Epidermal melanocyte (primary cell): Measurements from ENCODE around the gene C10orf88.

Experiments
- DNase-seq: peaks from one replicate; pipeline ENCODE4 v3.0.0; 2011; ENCODE audit warnings: low spot score; ENCODE audit not compliant: insufficient read length

Gene C10orf88

GRCh38 chr10:122953902-122954730 is at the start of gene C10orf88:
TSS of gene C10orf88 (minus strand) at chr10:122954227. CDS start at chr10:122954178, 49 bp downstream.
- peak; percentile 96 for DNase-seq

- DNase-seq, result no peak
Observed at GRCh38 chr10:123001370-123001769, 47.3 kb upstream of the C10orf88 start.

- no peak for DNase-seq
Observed at GRCh38 chr10:123000155-123000554, 46.1 kb upstream of the C10orf88 start.

- no peak for DNase-seq
Observed at GRCh38 chr10:122999347-122999746, 45.3 kb upstream of the C10orf88 start.

- DNase-seq, result no peak
Observed at GRCh38 chr10:122998934-122999333, 44.9 kb upstream of the C10orf88 start.

- DNase-seq, result no peak
Observed at GRCh38 chr10:122998360-122998917, 44.4 kb upstream of the C10orf88 start.

- no peak for DNase-seq
Observed at GRCh38 chr10:122997864-122998263, 43.8 kb upstream of the C10orf88 start.

- no peak for DNase-seq
Observed at GRCh38 chr10:122995936-122996335, 41.9 kb upstream of the C10orf88 start.

- no peak for DNase-seq
Observed at GRCh38 chr10:122993797-122994336, 39.8 kb upstream of the C10orf88 start.

GRCh38 chr10:122992031-122992585 is 38.1 kb upstream of the C10orf88 start:
- DNase-seq, result no peak

GRCh38 chr10:122990278-122990677 is 36.3 kb upstream of the C10orf88 start:
- DNase-seq, result no peak

- DNase-seq, result no peak
Observed at GRCh38 chr10:122988501-122988900, 34.5 kb upstream of the C10orf88 start.

- DNase-seq, result no peak
Observed at GRCh38 chr10:122986335-122986734, 32.3 kb upstream of the C10orf88 start.

- DNase-seq, result no peak
Observed at GRCh38 chr10:122984708-122985107, 30.7 kb upstream of the C10orf88 start.

GRCh38 chr10:122983898-122984297 is 29.9 kb upstream of the C10orf88 start:
- no peak for DNase-seq

- DNase-seq, result peak; percentile 51
Observed at GRCh38 chr10:122981066-122981464, 27.0 kb upstream of the C10orf88 start.

- peak; percentile 89 for DNase-seq
Observed at GRCh38 chr10:122980209-122981065, 26.4 kb upstream of the C10orf88 start, which contains the start of gene PSTK. TSS of gene PSTK (plus strand) at chr10:122980401. CDS start at chr10:122980480, 79 bp downstream.

- DNase-seq, result no peak
Observed at GRCh38 chr10:122974543-122975064, 20.6 kb upstream of the C10orf88 start.

- DNase-seq, result no peak
Observed at GRCh38 chr10:122974023-122974422, 20.0 kb upstream of the C10orf88 start.

GRCh38 chr10:122968698-122969097 is 14.7 kb upstream of the C10orf88 start:
- no peak for DNase-seq

GRCh38 chr10:122966879-122967278 is 12.9 kb upstream of the C10orf88 start:
- no peak for DNase-seq
